Frontal cortex (tissue), 1 donor: ENCODE measurements around the gene CZIB. TPM values are rescaled to one million over a fixed set of nuclear protein-coding genes. Genes with fewer than 3 reads are reported as not detected.

ENCODE experiments used
- total RNA-seq: library from RNA; depleted of rRNA; stranded (reverse); fragments of >200 nt; gene quantifications from one replicate; pipeline ENCODE4 v1.2.3, GENCODE V29; 2014

CZIB gene
- total RNA-seq, 1 donor from 2014 or later: 42.4 TPM

Other genes starting within 250 kb of the CZIB start
- 0.82 TPM for gene PODN, start 158.4 kb downstream of the CZIB start, total RNA-seq
- gene SLC1A7, start 78.0 kb downstream of the CZIB start, total RNA-seq: not detected
- gene CPT2, start 23.8 kb downstream of the CZIB start, total RNA-seq: 3.3 TPM
- 15.9 TPM for gene MAGOH, start 17.9 kb upstream of the CZIB start, total RNA-seq
- gene LRP8, start 107.4 kb upstream of the CZIB start, total RNA-seq: 83.6 TPM
- not detected for gene DMRTB1, start 238.8 kb upstream of the CZIB start, total RNA-seq